HG03575 (cell line): ENCODE data around the gene SCP2D1.

Experiments
- ATAC-seq: cut with Tn5 transposase; IDR thresholded peaks from one replicate; pipeline ENCODE4 v1.9.1; 2021; ENCODE audit not compliant: unreplicated experiment, insufficient number of reproducible peaks, low FRiP score; ENCODE audit errors: extremely low read depth

Gene SCP2D1

DNA sequence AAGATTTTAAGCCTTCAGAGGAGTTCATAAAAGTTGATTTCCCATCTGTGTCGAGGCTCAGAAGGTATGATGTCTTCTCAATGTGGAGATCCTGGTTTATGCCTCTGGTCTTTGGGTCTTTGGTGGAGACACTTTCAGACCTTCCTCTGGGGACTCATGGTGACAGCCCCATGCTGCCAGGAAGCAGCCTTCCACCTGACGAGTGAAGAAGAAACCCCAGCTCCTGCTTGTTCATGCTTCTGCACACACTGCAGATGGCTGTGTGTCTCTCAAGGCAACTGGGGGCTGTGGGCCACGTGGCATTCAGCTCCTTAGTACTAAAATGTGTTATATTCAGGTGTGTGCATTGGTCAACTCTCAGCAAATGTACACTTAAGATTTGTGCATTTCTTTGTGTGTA, 4.9 kb upstream of the SCP2D1 start:
- no peak for ATAC-seq

DNA sequence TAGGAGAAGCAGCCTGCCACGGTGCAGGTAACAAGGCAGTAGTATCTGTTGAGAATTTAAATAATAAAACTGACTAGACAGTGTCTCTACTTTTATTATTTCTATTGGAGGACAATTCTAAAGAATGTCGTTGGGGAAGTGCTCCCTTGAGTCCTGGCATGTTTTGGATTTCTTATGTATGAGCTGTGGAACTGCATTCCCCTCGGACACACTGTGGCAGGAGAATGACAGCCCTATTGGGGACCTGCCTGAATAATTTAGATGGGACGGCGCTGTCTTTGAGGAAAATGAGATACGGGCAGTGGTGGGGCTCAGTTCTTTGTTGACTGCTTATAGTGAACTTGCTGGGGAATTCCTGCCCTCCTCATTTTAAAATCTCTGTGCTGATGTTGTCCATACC, 2.4 kb upstream of the SCP2D1 start:
- no peak for ATAC-seq

DNA sequence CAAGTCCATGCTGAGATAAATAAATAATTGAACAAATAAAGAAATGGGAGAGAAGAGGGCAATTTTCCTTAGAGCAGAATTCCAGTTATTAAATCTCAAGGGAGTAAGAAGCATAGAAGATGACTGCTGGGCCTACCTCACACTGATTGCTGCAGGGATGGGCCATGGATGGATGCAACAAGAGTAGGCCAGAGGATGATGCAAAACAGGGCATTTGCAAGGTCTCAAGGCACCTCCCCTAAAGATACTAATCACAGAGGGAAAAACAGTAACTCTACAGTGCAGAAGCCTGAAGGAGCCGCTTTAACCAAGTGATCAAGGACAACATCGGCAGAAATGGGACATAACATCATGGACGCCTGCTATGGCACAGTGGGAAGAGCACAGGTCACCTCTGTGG, 1.7 kb upstream of the SCP2D1 start:
- ATAC-seq: no peak

DNA sequence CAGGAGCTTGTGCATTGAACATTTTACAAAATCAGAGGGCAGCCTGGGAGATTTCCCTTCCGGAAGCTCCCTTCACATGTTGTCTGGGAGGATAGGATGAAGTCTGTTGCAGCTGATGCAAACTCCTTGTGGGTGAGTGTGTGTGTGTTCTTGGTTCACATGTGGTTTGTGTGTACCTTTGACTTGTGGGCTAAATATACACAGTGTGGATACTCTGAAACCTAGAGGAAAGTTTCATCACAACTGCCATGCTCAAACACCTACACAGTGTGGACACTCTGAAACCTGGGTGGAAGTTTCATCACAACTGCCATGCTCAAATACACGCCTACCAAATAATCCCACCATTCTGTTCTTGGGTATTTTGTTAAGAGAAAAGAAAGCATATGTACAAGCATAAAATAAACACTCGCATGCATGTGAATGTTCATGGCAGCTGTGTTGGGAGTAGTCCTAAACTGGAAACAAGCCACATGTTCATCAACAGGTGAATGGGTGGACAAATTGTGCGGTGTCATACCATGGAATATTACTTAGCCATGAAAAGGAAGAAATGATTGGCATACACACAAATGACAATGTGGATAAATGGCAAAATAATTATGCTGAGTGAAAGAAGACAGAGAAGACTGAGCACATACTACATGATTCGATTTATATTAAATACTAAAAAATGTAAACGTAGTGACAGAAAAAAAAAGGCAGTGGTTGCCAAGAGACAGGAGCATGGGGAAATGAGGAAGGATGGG, 1.8 kb downstream of the SCP2D1 start:
- no peak for ATAC-seq

DNA sequence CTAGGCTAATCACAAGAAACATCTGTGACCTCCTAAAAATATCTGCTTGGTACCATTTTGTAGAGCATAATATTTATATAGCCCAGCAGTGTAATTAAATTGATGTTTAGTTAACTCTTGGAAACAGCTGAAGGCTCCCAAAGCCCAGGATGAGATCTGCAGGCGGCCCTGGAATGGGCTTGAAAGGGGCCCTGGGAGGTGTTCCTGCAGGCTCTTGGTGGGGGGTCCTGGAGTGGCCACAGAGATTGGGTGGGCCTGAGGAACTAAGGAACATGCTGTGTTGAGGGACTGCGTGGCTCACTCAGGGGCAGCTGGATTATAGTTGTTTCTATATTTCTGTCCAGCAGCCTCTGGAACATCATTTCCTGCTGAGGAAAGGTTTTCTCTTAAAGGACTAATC, 9.2 kb downstream of the SCP2D1 start:
- ATAC-seq: no peak

DNA sequence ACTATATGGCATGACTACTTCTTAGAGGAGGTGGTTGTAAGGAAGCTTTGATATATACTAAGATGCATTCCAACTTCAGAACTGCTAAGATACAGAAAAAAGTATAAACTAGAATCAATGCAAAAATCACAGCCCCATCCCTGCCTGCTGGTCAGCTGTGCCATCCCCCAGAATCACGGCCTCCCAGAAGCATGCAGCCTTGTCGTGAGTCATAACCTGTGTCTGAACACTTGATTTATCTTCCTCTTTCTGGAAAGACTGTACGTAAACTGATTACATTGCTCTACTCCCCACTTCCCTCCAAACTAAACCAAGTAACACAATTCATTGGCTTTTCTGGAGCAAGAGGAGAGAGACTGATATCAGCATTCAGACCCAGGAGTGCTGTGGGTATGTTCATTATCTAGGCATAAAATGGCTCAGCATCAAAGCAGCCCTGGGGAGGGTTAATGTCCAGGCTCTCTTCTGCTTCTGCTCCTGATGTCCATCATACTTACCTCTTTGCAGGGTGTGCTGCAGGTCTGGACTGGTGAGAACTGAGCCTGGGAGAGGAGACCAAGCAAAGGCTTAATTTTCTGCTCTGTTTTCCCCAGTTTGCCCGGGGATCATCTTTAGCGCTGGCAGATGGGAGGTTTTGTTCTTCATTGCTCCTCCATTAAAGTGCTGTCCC, 18.4 kb downstream of the SCP2D1 start:
- ATAC-seq: no peak

DNA sequence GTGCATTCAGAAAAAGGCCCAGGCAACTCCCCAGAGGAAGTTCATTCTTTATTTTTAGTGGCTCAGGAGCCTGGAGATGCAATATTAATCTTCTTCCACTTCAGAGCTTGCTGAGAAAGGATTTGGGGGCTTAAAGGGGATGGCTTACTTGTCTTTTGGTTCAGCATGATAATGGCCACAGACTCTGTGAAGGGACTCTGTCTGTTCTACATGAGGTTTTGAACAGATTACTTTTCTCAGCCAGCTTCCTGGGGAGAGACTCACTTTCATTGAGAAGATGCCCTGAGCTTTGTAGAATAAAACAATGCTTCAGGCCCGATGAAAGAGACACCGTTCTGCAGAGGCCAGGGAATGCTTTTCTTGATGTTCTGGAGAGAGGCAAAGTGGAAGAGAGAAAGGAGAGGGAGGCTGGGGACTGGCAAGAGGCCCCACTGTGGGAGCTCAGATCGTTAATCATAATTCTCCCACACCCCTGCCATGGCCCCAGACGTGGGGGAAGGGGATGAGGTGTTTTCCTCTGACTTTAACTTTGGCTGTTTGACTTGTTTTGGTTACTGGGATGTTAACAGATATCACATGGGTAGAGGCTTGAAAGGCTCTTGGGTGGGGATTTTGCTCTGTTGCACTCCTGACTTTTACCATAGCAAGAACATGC, 19.1 kb downstream of the SCP2D1 start:
- no peak for ATAC-seq

DNA sequence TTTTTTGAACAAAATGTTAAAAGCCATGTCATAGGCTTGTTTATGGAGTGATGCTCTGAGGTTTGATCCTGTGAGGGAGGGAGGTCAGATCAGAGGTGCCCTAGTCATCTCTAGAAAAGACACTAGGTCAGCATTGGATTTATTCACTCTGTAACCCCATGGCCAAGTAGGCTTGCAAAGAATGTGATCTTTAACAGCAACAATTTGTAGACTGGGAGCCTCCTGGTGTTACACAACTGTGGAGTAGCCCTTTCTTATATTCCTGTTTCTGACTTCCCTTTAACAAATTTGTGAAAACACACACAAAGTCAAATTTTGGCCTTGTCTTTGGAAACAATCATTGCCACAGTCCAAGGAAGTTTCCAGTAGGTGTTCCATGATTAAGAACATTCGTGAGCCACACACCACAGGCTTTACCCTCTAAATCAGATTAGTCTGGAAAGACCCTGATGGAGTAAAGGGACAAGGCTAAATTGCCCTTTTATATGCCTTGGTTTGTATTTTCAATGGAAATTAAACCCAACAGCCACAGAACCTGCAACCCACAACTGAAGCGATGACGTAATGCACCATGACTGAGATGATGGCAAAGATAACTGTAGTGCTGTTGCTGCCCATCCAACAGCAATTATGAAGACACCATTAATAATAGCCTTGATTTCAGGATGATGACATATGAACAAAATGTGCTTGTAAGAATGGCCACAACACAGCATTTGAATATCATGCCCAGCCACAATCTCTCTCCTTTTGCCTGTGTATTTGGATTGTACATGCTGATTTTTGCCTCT, 22.1 kb downstream of the SCP2D1 start:
- ATAC-seq: no peak

DNA sequence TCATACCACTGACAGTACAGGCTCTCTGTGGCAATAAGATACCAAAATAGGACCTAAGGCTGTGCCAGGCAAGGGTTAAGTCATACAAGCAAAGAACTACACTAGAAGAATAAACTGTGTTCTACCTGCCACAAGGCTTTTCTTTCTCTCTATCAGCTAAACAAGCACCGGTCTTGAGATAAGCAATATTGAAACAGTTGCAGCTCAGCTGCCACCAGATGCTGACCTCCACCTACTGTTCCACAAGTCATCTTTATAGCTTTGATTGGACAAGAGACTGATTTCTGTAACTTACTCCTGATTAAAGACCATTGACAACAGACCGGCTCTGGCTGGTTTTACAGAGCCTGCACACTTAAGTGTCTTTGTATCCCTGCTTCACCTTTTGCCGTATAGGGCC, 24.1 kb downstream of the SCP2D1 start:
- ATAC-seq: no peak

DNA sequence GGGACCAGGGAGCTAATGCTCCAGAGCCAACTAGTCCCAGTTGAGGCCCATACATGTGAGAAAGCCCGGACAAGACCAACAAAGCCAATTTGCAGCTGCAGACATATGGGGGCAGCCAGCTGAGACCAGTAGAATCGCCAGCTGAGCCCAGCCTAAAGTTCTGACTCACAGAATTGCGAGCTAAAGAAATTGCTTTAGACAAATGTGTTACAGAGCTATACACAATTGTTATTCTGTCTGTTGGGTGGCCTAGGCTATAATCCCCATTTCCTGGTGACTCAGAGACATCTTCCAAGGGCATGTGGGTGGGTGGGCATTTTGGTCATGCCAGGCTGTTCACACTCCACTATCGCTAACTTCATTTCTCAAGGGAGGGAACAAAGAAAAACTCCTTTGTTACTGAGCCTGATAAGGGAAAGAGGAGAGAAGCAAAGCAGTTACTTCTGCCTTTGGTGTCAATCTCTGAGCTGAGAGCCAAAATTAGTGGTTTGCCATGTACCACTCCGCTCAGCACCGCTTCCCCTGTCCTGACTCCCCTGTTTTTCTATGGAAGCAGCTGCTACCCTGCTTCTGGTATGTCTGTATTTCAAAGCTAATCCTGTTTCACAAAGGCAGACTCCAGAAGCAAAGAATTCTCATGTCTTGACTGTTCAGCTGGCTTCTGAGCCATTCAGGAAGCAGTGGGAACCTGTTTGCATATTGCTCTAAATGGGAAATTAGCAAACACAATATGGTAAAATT, 26.1 kb downstream of the SCP2D1 start:
- ATAC-seq: no peak

DNA sequence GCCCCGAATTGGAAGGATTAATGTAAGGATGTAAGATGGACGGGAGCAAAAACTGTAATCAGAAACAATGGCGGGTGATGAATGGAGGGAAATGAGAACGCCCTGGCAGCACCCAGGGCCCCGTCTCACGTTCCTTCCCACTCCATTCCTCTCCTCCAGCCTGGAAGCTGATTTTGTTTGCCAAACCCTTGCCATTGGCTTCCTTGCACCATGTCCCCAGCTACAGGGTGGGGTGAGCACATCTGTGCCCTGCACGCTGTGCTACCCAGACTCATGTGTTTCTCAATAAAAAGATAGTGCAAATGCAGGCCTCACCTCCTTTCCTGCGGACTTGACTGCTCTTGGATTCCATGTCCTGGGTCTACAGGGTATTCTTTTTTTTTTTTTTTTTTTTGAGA, 26.7 kb downstream of the SCP2D1 start:
- no peak for ATAC-seq

DNA sequence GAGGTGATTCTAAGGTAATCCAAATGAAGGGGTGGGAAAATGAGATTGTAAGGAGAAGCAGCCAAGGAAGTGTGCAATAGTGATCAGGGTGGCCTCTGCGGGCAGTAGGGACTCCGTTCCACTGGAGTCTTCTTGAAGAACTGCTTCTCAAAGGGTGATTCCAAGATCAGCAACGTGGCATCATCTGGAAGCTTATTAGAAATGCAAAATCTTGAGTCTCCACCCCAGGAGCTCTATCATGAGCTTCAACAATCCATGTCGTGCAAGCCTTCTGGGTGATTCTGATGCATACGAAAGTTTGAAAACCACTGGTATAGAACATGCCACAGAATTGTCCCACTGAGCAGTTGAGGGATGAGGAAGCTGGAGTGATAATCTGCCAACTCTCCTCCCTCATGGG, 31.4 kb downstream of the SCP2D1 start:
- no peak for ATAC-seq

DNA sequence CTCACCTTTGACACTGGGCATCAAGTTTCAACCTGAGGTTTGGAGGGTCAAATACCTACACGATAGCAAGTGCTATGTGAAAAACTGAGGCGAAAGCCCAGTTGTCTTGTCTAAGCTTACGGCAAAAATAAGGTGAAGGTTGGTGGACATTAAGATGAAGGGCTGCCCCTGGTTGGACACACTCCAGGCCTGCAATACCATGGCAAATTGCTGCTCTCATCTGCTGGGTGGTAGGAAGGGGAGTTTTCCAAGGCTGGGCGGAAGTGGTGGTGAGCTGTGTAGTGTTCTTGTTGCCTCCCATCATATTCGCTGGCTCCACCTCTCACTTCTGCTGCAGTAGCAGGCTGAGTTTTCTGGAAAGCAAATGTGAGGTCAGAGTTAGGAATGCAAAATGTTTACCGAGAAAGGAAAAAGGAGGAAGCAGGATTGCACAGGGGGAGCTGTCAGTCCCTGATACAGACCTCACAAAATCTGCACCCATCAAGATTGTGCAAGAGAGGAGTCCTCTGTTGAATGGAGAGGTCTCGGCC, 33.7 kb downstream of the SCP2D1 start:
- ATAC-seq: no peak

DNA sequence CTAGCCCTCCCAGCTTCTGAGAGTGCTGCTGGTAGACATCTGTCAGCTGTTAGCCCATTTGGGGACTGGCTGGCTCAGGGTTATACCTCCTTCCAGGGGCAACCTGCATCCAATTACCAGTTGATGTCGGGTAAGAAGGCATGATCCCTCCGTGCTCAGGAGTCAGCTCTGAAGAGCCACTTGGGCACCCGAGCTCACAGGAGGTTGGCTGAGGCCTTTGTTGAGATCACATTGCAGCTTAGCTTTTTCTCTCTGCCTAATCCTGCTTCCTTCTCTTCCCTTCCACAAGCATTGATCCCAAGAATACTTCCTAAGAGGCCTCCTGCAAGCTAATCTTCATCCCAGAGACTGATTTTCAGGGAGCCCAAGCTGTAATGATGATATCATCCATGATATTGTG, 35.5 kb downstream of the SCP2D1 start:
- ATAC-seq: no peak

DNA sequence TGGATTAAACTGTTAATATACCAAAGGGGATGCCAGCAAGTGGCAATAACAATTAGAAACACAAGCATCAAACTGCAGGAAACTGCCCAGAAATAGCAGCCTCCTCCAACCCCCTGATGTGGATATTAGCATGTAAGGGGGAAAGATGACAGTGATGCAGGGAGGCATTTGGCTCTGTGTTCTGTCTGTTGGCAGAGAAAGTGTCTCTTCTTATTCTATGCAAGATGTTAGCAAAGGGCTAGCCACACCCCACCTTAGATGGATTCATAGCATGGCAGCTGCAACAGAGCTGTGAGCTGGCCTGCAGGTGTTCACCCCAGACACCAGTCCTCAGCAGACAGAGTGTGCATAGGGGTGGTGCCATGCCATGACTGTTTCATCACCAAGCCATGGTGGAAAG, 38.0 kb downstream of the SCP2D1 start:
- ATAC-seq: no peak

DNA sequence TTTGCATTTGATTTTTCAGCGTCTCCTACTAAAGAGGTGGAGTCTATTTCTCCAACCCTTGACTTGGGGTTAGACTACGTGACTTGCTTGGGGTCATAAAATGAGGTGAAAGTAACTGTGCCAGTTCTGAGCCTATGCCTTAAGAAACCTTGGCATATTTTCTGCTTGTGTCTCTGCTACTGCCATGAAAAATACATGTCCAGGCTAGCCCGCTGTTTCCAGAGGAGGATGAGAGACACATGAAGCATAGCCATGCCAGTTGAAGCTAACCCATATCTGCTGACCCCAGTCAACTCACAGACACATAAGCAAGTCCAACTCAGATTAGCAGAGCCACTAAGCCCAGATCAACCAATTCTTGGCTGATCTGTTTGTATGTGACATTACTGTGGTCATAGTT, 38.7 kb downstream of the SCP2D1 start:
- ATAC-seq: no peak

DNA sequence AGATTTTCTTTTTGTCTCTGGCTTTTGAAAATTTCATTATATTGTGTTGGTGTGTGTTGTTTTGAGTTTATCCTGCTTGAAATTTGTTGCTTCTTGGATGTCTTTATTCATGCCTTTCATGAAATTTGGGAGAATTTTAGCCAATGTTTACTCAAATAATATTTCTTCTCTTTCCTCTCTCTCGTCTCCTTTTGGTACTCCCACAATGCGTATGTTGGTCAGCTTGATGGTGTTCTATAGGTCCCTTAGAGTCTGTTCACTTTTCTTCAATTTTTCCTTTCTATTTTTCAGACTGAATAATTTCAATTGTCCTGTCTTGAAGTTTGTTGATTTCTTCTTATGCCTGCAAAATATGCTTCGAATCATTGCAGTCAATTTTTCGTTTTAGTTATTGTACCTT, 39.6 kb downstream of the SCP2D1 start:
- ATAC-seq: no peak

DNA sequence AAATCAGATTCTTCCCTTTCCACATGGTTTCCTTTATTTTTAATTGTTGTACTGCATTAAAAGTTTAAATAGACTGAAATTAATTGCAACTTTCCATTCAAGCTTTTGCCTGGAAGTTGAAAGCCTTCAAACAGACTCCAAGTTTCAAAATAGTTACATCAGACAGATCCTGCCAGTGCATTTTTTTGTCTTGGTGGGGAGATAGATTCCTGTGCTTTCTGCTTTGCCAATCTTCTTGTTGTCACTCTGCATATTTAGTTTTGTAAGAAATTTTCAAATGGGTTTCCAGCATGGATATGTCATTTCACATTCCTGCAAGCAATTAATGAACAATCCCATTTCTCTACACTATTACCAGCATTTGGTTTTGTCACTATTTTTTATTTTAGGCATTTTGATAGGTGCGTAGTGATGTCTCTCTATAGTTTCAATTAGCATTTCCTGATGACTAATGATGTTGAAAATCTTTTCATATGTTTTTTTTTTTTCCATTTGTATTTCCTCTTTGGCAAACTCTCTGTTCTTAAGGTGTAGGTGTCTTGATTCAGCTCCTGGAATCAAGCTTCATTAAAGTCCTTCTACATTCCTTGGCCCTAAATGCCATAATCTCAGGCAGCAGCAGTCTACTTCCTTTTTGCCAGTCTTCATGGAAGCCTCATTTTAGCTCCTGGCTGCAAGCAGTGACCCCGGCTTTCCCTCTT, 40.5 kb downstream of the SCP2D1 start:
- no peak for ATAC-seq
